Stomach (tissue), 4 donors: ENCODE data around the gene MYLK3.

Experiments
- CTCF ChIP-seq, 7 experiments: fragments of 450-650 bp in 4 of 7; fragments of 200-600 bp in 3 of 7; sonication (generic) in 3 of 7; IDR thresholded peaks; one replicate each; pipeline ENCODE4 v1.5.1; 2016 to 2019; ENCODE audit warnings: antibody characterized with exemption in 7 of 7, control low read depth in 2 of 7, mild to moderate bottlenecking in 1 of 7
- EP300 ChIP-seq: sonication (generic); formaldehyde crosslinking; IDR thresholded peaks from one replicate; pipeline ENCODE4 v1.6.1; 2017; ENCODE audit warnings: antibody characterized with exemption
- POLR2A ChIP-seq, 4 donors: fragments of 450-650 bp; IDR thresholded peaks; one replicate each; pipeline ENCODE4 v1.6.1; 2016; ENCODE audit warnings: antibody characterized with exemption in 4 of 4, control low read depth in 2 of 4, mild to moderate bottlenecking in 1 of 4, moderate library complexity in 1 of 4

DNA sequence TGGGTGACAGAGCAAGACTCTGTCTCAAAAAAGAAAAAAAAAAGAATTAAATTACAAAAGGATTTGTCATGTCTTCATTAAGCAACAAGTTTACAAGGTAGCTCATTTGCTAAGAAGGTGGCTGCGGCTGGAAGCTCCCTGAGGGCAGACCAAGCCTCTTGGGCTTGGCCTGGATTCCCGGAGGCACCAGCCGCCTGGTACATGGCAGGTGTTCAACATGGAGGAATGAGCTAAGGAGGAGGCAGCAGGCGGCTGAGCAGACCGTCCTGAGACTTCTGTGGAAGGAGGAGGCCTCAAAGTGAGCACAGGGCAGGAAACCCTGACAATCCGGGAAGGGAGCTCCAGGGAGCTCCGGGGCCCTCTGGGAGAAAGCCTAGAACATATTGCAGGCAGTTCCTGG lies 3.2 kb upstream of the MYLK3 start:
- no peak for TF ChIP-seq EP300
- no peak for TF ChIP-seq POLR2A (IDR thresholded peaks at IDR 0.05)
- TF ChIP-seq CTCF (IDR thresholded peaks at IDR 0.05) = no peak
